Gastrocnemius medialis (tissue), 4 donors: ENCODE data around the gene TTC12.

Experiments used
- POLR2A ChIP-seq, 2 donors: fragments of 450-650 bp; IDR thresholded peaks; one replicate each; pipeline ENCODE4 v1.6.1; 2017; ENCODE audit warnings: antibody characterized with exemption in 2 of 2, mild to moderate bottlenecking in 2 of 2, moderate library complexity in 2 of 2
- TF ChIP-seq, protein P1 (sequence below), 5 experiments: fragments of 450-650 bp in 3 of 5; fragments of 200-600 bp in 2 of 5; sonication (generic) in 2 of 5; IDR thresholded peaks in 4 of 5; conservative IDR thresholded peaks in 1 of 5; 1 replicate in 4 of 5; 2 replicates in 1 of 5; pipeline ENCODE4 v1.5.1; 2016 to 2019; ENCODE audit warnings: antibody characterized with exemption in 5 of 5, mild to moderate bottlenecking in 3 of 5, moderate library complexity in 3 of 5

DNA sequence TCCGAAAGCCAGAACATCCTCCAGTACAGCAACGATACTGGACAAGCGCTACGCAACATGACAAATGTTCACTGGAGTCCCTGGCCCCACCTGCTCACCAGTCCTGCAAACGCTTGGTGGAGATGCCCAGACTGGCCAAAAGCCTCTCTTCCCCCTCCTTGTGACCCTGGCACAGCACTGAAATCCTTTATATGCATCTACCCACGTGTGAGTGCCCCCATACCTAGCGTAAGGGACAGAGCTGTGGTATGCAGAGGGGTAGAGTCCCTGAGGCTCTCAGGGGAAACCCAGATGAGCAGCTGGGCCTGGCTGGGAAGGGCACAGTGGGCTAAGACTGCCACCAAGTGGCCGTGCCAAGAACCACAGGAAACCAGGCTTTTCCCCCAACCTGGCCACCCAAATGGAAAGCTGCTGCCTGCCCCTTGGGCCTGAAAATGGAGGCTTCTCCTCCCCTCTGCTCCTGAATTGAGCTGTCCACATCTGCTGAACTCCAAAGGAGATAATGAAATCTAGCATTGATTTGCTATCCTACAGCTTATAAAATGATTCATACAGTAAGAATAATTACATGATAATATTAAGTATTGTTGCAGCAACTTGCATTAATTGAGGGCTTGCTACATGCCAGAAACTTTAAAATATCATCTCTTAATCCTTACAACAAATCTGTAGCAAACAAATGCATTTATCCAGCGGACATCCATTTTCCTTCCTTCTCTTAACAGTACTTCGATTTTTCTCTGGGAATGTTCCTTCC, 24.8 kb upstream of the TTC12 start:
- TF ChIP-seq, protein P1, sequence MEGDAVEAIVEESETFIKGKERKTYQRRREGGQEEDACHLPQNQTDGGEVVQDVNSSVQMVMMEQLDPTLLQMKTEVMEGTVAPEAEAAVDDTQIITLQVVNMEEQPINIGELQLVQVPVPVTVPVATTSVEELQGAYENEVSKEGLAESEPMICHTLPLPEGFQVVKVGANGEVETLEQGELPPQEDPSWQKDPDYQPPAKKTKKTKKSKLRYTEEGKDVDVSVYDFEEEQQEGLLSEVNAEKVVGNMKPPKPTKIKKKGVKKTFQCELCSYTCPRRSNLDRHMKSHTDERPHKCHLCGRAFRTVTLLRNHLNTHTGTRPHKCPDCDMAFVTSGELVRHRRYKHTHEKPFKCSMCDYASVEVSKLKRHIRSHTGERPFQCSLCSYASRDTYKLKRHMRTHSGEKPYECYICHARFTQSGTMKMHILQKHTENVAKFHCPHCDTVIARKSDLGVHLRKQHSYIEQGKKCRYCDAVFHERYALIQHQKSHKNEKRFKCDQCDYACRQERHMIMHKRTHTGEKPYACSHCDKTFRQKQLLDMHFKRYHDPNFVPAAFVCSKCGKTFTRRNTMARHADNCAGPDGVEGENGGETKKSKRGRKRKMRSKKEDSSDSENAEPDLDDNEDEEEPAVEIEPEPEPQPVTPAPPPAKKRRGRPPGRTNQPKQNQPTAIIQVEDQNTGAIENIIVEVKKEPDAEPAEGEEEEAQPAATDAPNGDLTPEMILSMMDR (IDR thresholded peaks at IDR 0.05 in 4 of 5, conservative IDR thresholded peaks at IDR 0.05 in 1 of 5) = peak; percentile 76 to 92 (median 83)
- TF ChIP-seq POLR2A (IDR thresholded peaks at IDR 0.05) = no peak
